ENCODE results near the gene NCMAP.

The NCMAP gene

GRCh38 chr1:24643363-24644099 lies 87.6 kb downstream of the NCMAP start:
- H3K27ac ChIP-seq (replicated peaks; ENCODE audit: low read length): peak overlapping the region; percentile 68
- peaks cover 5% of the 10 kb centered on the region in 2 donors for H3K4me1 ChIP-seq (ENCODE audit: control insufficient read depth in 2 of 2, insufficient read depth in 1 of 2, low read depth in 1 of 2, low read length in 2 of 2)
- no peak overlapping the region for H4K8ac ChIP-seq (ENCODE audit: low read depth, low read length)
- no peak for DNase-seq (ENCODE audit: low spot score)
- no peaks in the 10 kb centered on the region for H3K27me3 ChIP-seq (ENCODE audit: control insufficient read depth in 3 of 3, insufficient read depth in 3 of 3, low read depth in 1 of 3, low read length in 3 of 3)
- peaks cover 7 to 40% of the 10 kb centered on the region in 2 donors for H3K36me3 ChIP-seq (replicated peaks in 1 of 2; ENCODE audit: control insufficient read depth in 2 of 2, insufficient read depth in 2 of 2, low read length in 2 of 2)
- no peak overlapping the region for H2BK5ac ChIP-seq (ENCODE audit: low read length)
- H3K9ac ChIP-seq (ENCODE audit: low read depth, low read length, poor library complexity): peak overlapping the region; percentile 99
- no peak overlapping the region for H3K4ac ChIP-seq (ENCODE audit: low read length)
- peak overlapping the region; percentile 84 for H3K14ac ChIP-seq (ENCODE audit: low read length)
- H2AFZ ChIP-seq (ENCODE audit: low read length): peak overlapping the region; percentile 93
- H3K18ac ChIP-seq (ENCODE audit: low read length): peak overlapping the region; percentile 95
- no peak overlapping the region for H2BK120ac ChIP-seq (ENCODE audit: low read depth, low read length)
- H3K4me2 ChIP-seq (ENCODE audit: insufficient read depth, low read length, poor library complexity, severe bottlenecking): peak overlapping the region; percentile 77
- no peak overlapping the region for H2BK12ac ChIP-seq (ENCODE audit: low read length)
- peak overlapping the region; percentile 0 for H3K23ac ChIP-seq (ENCODE audit: low read depth, low read length, poor library complexity)
- H2BK15ac ChIP-seq (ENCODE audit: low read length): peak overlapping the region; percentile 22
- H3K79me1 ChIP-seq (ENCODE audit: low read depth, low read length): peaks cover 2% of the 10 kb centered on the region
- H2AK5ac ChIP-seq (ENCODE audit: low read depth, low read length): peak overlapping the region; percentile 81
- no peaks in the 10 kb centered on the region for H3K9me3 ChIP-seq (replicated peaks in 1 of 2; ENCODE audit: control insufficient read depth in 2 of 2, insufficient read depth in 1 of 2, low read depth in 1 of 2, low read length in 2 of 2)
- H4K91ac ChIP-seq (ENCODE audit: low read depth, low read length, poor library complexity): no peak overlapping the region
- WGBS, 2 donors (ENCODE audit: extremely low coverage in 2 of 2, insufficient read length in 2 of 2, insufficient replicate concordance in 1 of 2): no CpG with 5 or more reads among the region's 53 CpGs
- H3K4me3 ChIP-seq (ENCODE audit: low read length in 2 of 2): peak overlapping the region; percentile 76 to 92

- no peak overlapping the region for H3K14ac ChIP-seq (ENCODE audit: low read length)
- no peak overlapping the region for H2AK5ac ChIP-seq (ENCODE audit: low read depth, low read length)
- no peak overlapping the region for H3K27ac ChIP-seq (replicated peaks; ENCODE audit: low read length)
- H3K9ac ChIP-seq (ENCODE audit: low read depth, low read length, poor library complexity): peak overlapping the region; percentile 99
- no peaks in the 10 kb centered on the region for H3K9me3 ChIP-seq (replicated peaks in 1 of 2; ENCODE audit: control insufficient read depth in 2 of 2, insufficient read depth in 1 of 2, low read depth in 1 of 2, low read length in 2 of 2)
- H3K4me3 ChIP-seq (ENCODE audit: low read length in 2 of 2): peak overlapping the region; percentile 76 to 92
- H3K27me3 ChIP-seq (ENCODE audit: control insufficient read depth in 3 of 3, insufficient read depth in 3 of 3, low read depth in 1 of 3, low read length in 3 of 3): no peaks in the 10 kb centered on the region
- H2BK12ac ChIP-seq (ENCODE audit: low read length): no peak overlapping the region
- H3K36me3 ChIP-seq (replicated peaks in 1 of 2; ENCODE audit: control insufficient read depth in 2 of 2, insufficient read depth in 2 of 2, low read length in 2 of 2): peaks cover 11 to 45% of the 10 kb centered on the region in 2 donors
- DNase-seq (ENCODE audit: low spot score): no peak
- no peak overlapping the region for H2BK15ac ChIP-seq (ENCODE audit: low read length)
- H3K4me2 ChIP-seq (ENCODE audit: insufficient read depth, low read length, poor library complexity, severe bottlenecking): peak overlapping the region; percentile 77
- H4K91ac ChIP-seq (ENCODE audit: low read depth, low read length, poor library complexity): no peak overlapping the region
- WGBS, 2 donors (ENCODE audit: extremely low coverage in 2 of 2, insufficient read length in 2 of 2, insufficient replicate concordance in 1 of 2): no CpG with 5 or more reads among the region's 9 CpGs
- no peak overlapping the region for H2BK5ac ChIP-seq (ENCODE audit: low read length)
- peaks cover 5% of the 10 kb centered on the region in 2 donors for H3K4me1 ChIP-seq (ENCODE audit: control insufficient read depth in 2 of 2, insufficient read depth in 1 of 2, low read depth in 1 of 2, low read length in 2 of 2)
- H3K23ac ChIP-seq (ENCODE audit: low read depth, low read length, poor library complexity): peak overlapping the region; percentile 0
- H2BK120ac ChIP-seq (ENCODE audit: low read depth, low read length): no peak overlapping the region
- no peak overlapping the region for H2AFZ ChIP-seq (ENCODE audit: low read length)
- no peak overlapping the region for H4K8ac ChIP-seq (ENCODE audit: low read depth, low read length)
- peaks cover 2% of the 10 kb centered on the region for H3K79me1 ChIP-seq (ENCODE audit: low read depth, low read length)
- no peak overlapping the region for H3K4ac ChIP-seq (ENCODE audit: low read length)
- H3K18ac ChIP-seq (ENCODE audit: low read length): no peak overlapping the region
Observed at GRCh38 chr1:24644100-24644384, 88.2 kb downstream of the NCMAP start.

- no peak overlapping the region for H3K23ac ChIP-seq (ENCODE audit: low read depth, low read length, poor library complexity)
- H2BK120ac ChIP-seq (ENCODE audit: low read depth, low read length): no peak overlapping the region
- H3K9me3 ChIP-seq (replicated peaks in 1 of 2; ENCODE audit: control insufficient read depth in 2 of 2, insufficient read depth in 1 of 2, low read depth in 1 of 2, low read length in 2 of 2): no peaks in the 10 kb centered on the region
- H3K9ac ChIP-seq (ENCODE audit: low read depth, low read length, poor library complexity): no peak overlapping the region
- H3K27ac ChIP-seq (replicated peaks; ENCODE audit: low read length): no peak overlapping the region
- no peak overlapping the region for H2AFZ ChIP-seq (ENCODE audit: low read length)
- no peak overlapping the region for H2BK5ac ChIP-seq (ENCODE audit: low read length)
- no peaks in the 10 kb centered on the region for H3K27me3 ChIP-seq (ENCODE audit: control insufficient read depth in 3 of 3, insufficient read depth in 3 of 3, low read depth in 1 of 3, low read length in 3 of 3)
- H3K4me1 ChIP-seq (ENCODE audit: control insufficient read depth in 2 of 2, insufficient read depth in 1 of 2, low read depth in 1 of 2, low read length in 2 of 2): peaks cover 0 to 2% of the 10 kb centered on the region in 2 donors
- no peak overlapping the region for H4K8ac ChIP-seq (ENCODE audit: low read depth, low read length)
- H4K91ac ChIP-seq (ENCODE audit: low read depth, low read length, poor library complexity): no peak overlapping the region
- no peak for DNase-seq (ENCODE audit: low spot score)
- peaks cover 28 to 94% of the 10 kb centered on the region in 2 donors for H3K36me3 ChIP-seq (replicated peaks in 1 of 2; ENCODE audit: control insufficient read depth in 2 of 2, insufficient read depth in 2 of 2, low read length in 2 of 2)
- H3K79me1 ChIP-seq (ENCODE audit: low read depth, low read length): peaks cover 1% of the 10 kb centered on the region
- H3K18ac ChIP-seq (ENCODE audit: low read length): no peak overlapping the region
- H3K14ac ChIP-seq (ENCODE audit: low read length): no peak overlapping the region
- no peak overlapping the region for H2BK15ac ChIP-seq (ENCODE audit: low read length)
- H2BK12ac ChIP-seq (ENCODE audit: low read length): no peak overlapping the region
- H3K4me3 ChIP-seq (ENCODE audit: low read length in 2 of 2): no peak overlapping the region
- WGBS, 2 donors (ENCODE audit: extremely low coverage in 2 of 2, insufficient read length in 2 of 2, insufficient replicate concordance in 1 of 2): no CpG with 5 or more reads among the region's 5 CpGs
- H3K4me2 ChIP-seq (ENCODE audit: insufficient read depth, low read length, poor library complexity, severe bottlenecking): no peak overlapping the region
- H3K4ac ChIP-seq (ENCODE audit: low read length): no peak overlapping the region
- H2AK5ac ChIP-seq (ENCODE audit: low read depth, low read length): no peak overlapping the region
Observed at GRCh38 chr1:24648919-24649318, 93.0 kb downstream of the NCMAP start.

- DNase-seq (ENCODE audit: low spot score): no peak
- Histone ChIP-seq H3K18ac (ENCODE audit: low read length) (no peak overlapping the region), H3K9ac (ENCODE audit: low read depth, low read length, poor library complexity) (no peak overlapping the region), H3K14ac (ENCODE audit: low read length) (no peak overlapping the region), H3K9me3 (replicated peaks in 1 of 2; ENCODE audit: control insufficient read depth in 2 of 2, insufficient read depth in 1 of 2, low read depth in 1 of 2, low read length in 2 of 2) (no peaks in the 10 kb centered on the region), H4K91ac (ENCODE audit: low read depth, low read length, poor library complexity) (no peak overlapping the region), H3K27ac (replicated peaks; ENCODE audit: low read length) (no peak overlapping the region), H4K8ac (ENCODE audit: low read depth, low read length) (no peak overlapping the region), H3K79me1 (ENCODE audit: low read depth, low read length) (peaks cover 4% of the 10 kb centered on the region), H2BK12ac (ENCODE audit: low read length) (no peak overlapping the region), H2BK15ac (ENCODE audit: low read length) (no peak overlapping the region), H3K36me3 (replicated peaks in 1 of 2; ENCODE audit: control insufficient read depth in 2 of 2, insufficient read depth in 2 of 2, low read length in 2 of 2) (peaks cover 42 to 100% of the 10 kb centered on the region in 2 donors), H2AFZ (ENCODE audit: low read length) (no peak overlapping the region), H3K4me3 (ENCODE audit: low read length in 2 of 2) (no peak overlapping the region), H3K4me1 (ENCODE audit: control insufficient read depth in 2 of 2, insufficient read depth in 1 of 2, low read depth in 1 of 2, low read length in 2 of 2) (no peaks in the 10 kb centered on the region), H2BK120ac (ENCODE audit: low read depth, low read length) (no peak overlapping the region), H3K4ac (ENCODE audit: low read length) (no peak overlapping the region), H2BK5ac (ENCODE audit: low read length) (no peak overlapping the region), H3K4me2 (ENCODE audit: insufficient read depth, low read length, poor library complexity, severe bottlenecking) (no peak overlapping the region), H3K27me3 (ENCODE audit: control insufficient read depth in 3 of 3, insufficient read depth in 3 of 3, low read depth in 1 of 3, low read length in 3 of 3) (no peaks in the 10 kb centered on the region), H2AK5ac (ENCODE audit: low read depth, low read length) (no peak overlapping the region), H3K23ac (ENCODE audit: low read depth, low read length, poor library complexity) (no peak overlapping the region)
- no CpG with 5 or more reads among the region's 13 CpGs for WGBS, 2 donors (ENCODE audit: extremely low coverage in 2 of 2, insufficient read length in 2 of 2, insufficient replicate concordance in 1 of 2)
Observed at GRCh38 chr1:24652382-24652781, 96.5 kb downstream of the NCMAP start.

Measured in neuronal stem cell (in vitro differentiated cells).